Spleen (tissue), 11 donors: Measurements from ENCODE around the gene PWP2. TPM values are rescaled to one million over a fixed set of nuclear protein-coding genes. Genes with fewer than 3 reads are reported as not detected.

Source experiments
- DNase-seq: peaks from one replicate; pipeline ENCODE4 v3.0.0-alpha.2; 2020
- H3K27ac ChIP-seq, 8 donors: fragments of 200-600 bp; sonication (generic) in 7 of 8; 1 replicate in 4 of 8; 2 replicates in 4 of 8; pipeline versions ENCODE4 v1.5.0 to v1.8.0; 2016 to 2021; ENCODE audit warnings: inconsistent platforms in 4 of 8, mild to moderate bottlenecking in 4 of 8, moderate library complexity in 1 of 8
- H3K27me3 ChIP-seq, 7 donors: fragments of 200-600 bp; sonication (generic) in 6 of 7; replicated peaks in 1 of 7; 1 replicate in 4 of 7; 2 replicates in 3 of 7; pipeline versions ENCODE4 v1.5.0 to v1.8.0; 2016 to 2021; ENCODE audit warnings: inconsistent platforms in 3 of 7, mild to moderate bottlenecking in 1 of 7
- H3K36me3 ChIP-seq, 6 donors: fragments of 200-600 bp; sonication (generic) in 5 of 6; 1 replicate in 4 of 6; 2 replicates in 2 of 6; pipeline versions ENCODE4 v1.5.0 to v1.8.0; 2016 to 2021; ENCODE audit warnings: inconsistent platforms in 2 of 6
- H3K4me1 ChIP-seq, 6 donors: fragments of 200-600 bp; sonication (generic) in 5 of 6; 1 replicate in 3 of 6; 2 replicates in 3 of 6; pipeline versions ENCODE4 v1.5.0 to v1.8.0; 2016 to 2021; ENCODE audit warnings: inconsistent platforms in 3 of 6
- H3K4me3 ChIP-seq, 8 donors: fragments of 200-600 bp; sonication (generic) in 7 of 8; 1 replicate in 4 of 8; 2 replicates in 4 of 8; pipeline versions ENCODE4 v1.5.0 to v1.8.0; 2016 to 2021; ENCODE audit warnings: inconsistent platforms in 4 of 8, mild to moderate bottlenecking in 4 of 8, moderate library complexity in 2 of 8
- H3K9me3 ChIP-seq, 8 donors: fragments of 200-600 bp; sonication (generic) in 7 of 8; 1 replicate in 4 of 8; 2 replicates in 4 of 8; pipeline versions ENCODE4 v1.5.0 to v1.8.0; 2016 to 2021; ENCODE audit warnings: inconsistent platforms in 4 of 8
- POLR2A ChIP-seq, 3 donors: fragments of 450-650 bp; IDR thresholded peaks; one replicate each; pipeline ENCODE4 v1.5.1; 2017; ENCODE audit warnings: antibody characterized with exemption in 3 of 3, mild to moderate bottlenecking in 1 of 3
- POLR2AphosphoS5 ChIP-seq, 3 donors: sonication (generic); formaldehyde crosslinking; IDR thresholded peaks; one replicate each; pipeline ENCODE4 v1.5.1; 2017; ENCODE audit warnings: antibody characterized with exemption in 3 of 3
- WGBS, 5 donors: extraction: QIAGEN DNeasy Blood & Tissue Kit in 3 of 5; methylation state at CpG; one replicate each; pipeline versions ENCODE4 v1.1.5 to v1.1.7; 2013 to 2018; 5-methylcytosine and 5-hydroxymethylcytosine counted together
- intact Hi-C: fragments of 100-400 bp; cut with DNase I; formaldehyde crosslinking; loops from one replicate; pipeline ENCODE4 v1.15.0; 2023; ENCODE audit warnings: low total_unique reads
- polyA plus RNA-seq, 3 donors: library from polyadenylated mRNA; stranded (reverse); fragments of 200-250 nt; gene quantifications; one replicate each; pipeline ENCODE4 v1.2.1, GENCODE V29; 2013
- total RNA-seq, 7 donors: library from RNA; depleted of rRNA in 3 of 7; stranded (reverse); fragments of >200 nt in 3 of 7; fragmentation: NEBNext Ultra II Directional in 4 of 7; extraction: Animal tissue kit (Norgen Biotek cat#: 25700) in 4 of 7; gene quantifications; one replicate each; pipeline versions ENCODE4 v1.1.0 to v1.2.1, GENCODE V29; 2016 to 2021
- TF ChIP-seq, protein P1 (sequence below), 11 experiments: fragments of 200-600 bp in 7 of 11; fragments of 450-650 bp in 4 of 11; sonication (generic) in 4 of 11; IDR thresholded peaks in 8 of 11; conservative IDR thresholded peaks in 3 of 11; 1 replicate in 7 of 11; 2 replicates in 4 of 11; pipeline versions ENCODE4 v1.4.0 to v1.8.0; 2016 to 2021; ENCODE audit warnings: antibody characterized with exemption in 11 of 11, inconsistent platforms in 4 of 11, mild to moderate bottlenecking in 1 of 11
- donor health status: healthy with polysubstance abuse.
- donor health status: DM: no; HTN: no; CAD: no; lungs with moderate emphysema.
- donor health status: DM: no; HTN: no; CAD: no.
- donor health status: Bipolar disorder and iron deficiency.
- donor health status: healthy.
- donor health status: DM: no; HTN: no; CAD: no.
- donor health status: DM: yes; HTN: yes; CAD: no.

PWP2 gene
- total and polyA plus RNA-seq, 10 donors = 4.8 to 17.4 (median 10.8) TPM

DNA sequence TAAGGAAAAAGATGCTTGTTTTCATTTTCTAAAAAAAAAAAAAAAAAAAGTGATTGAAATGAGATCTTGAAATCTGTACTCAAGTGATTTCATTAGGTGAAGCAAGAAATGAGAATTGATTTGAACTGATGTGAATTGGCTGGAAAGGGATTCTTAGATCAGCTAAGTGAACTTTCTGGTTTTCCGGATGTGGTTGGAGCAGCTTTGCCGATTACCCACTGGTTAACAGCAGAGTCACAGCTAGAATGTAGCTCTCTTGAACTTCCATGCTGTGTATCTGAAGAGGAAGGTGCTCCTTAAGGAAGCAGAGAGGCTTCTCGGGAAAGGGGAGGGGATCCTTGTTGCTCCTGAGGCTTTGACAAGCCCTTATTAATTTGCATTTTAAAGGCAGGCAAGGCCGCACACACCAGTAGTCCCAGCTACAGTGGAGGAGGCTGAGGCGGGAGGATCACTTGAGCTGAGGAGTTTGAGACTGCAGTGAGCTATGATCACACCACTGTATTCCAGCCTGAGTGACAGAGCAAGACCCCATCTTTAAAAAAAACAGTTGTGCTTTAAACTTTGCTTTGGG, 28.7 kb upstream of the PWP2 start:
- peak overlapping the region in 3 of 8 donors; percentile 15 to 56 (median 44) for H3K27ac ChIP-seq
- DNase-seq = no peak
- H3K36me3 ChIP-seq = peaks cover 6 to 100% (median 91%) of the 10 kb centered on the region in 6 donors
- no peaks in the 10 kb centered on the region for H3K9me3 ChIP-seq
- WGBS, 5 donors = 90 to 94% (median 91%) methylated on average over 5 of the region's 5 CpGs
- TF ChIP-seq, protein P1, sequence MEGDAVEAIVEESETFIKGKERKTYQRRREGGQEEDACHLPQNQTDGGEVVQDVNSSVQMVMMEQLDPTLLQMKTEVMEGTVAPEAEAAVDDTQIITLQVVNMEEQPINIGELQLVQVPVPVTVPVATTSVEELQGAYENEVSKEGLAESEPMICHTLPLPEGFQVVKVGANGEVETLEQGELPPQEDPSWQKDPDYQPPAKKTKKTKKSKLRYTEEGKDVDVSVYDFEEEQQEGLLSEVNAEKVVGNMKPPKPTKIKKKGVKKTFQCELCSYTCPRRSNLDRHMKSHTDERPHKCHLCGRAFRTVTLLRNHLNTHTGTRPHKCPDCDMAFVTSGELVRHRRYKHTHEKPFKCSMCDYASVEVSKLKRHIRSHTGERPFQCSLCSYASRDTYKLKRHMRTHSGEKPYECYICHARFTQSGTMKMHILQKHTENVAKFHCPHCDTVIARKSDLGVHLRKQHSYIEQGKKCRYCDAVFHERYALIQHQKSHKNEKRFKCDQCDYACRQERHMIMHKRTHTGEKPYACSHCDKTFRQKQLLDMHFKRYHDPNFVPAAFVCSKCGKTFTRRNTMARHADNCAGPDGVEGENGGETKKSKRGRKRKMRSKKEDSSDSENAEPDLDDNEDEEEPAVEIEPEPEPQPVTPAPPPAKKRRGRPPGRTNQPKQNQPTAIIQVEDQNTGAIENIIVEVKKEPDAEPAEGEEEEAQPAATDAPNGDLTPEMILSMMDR (IDR thresholded peaks at IDR 0.05 in 8 of 11, conservative IDR thresholded peaks at IDR 0.05 in 3 of 11) = no peak
- TF ChIP-seq POLR2AphosphoS5 (IDR thresholded peaks at IDR 0.05) = no peak
- no peak for TF ChIP-seq POLR2A (IDR thresholded peaks at IDR 0.05)
- H3K4me1 ChIP-seq = peaks cover 2 to 57% (median 16%) of the 10 kb centered on the region in 6 donors
- no peak overlapping the region for H3K4me3 ChIP-seq
- intact Hi-C loops = no loop called here
- no peaks in the 10 kb centered on the region for H3K27me3 ChIP-seq

DNA sequence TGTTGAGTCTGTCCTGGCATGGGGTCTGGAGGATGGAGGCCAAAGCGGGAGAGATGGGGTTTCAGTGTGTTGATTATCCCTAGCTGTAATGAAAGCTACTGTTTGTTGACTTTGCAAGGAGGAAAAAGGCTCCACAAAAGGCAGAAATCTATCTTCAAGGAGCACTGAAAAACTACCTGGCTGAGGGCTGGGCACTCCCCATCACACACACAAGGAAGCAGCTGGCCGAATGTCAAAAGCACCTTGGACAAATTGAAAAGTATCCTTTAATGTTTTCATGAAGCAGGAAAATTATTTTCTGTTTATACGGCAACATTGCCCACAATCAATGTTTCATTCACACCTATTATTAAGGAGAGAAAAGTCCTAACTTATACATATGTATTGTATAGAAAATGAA, 27.8 kb upstream of the PWP2 start:
- Histone ChIP-seq H3K27ac (peak overlapping the region in 4 of 8 donors; percentile 4 to 56 (median 30)), H3K36me3 (peaks cover 6 to 100% (median 83%) of the 10 kb centered on the region in 6 donors), H3K9me3 (no peaks in the 10 kb centered on the region), H3K4me3 (no peak overlapping the region), H3K27me3 (no peaks in the 10 kb centered on the region), H3K4me1 (peaks cover 8 to 66% (median 24%) of the 10 kb centered on the region in 6 donors)
- TF ChIP-seq, protein P1 (IDR thresholded peaks at IDR 0.05 in 8 of 11, conservative IDR thresholded peaks at IDR 0.05 in 3 of 11) = no peak
- no peak for TF ChIP-seq POLR2AphosphoS5 (IDR thresholded peaks at IDR 0.05)
- TF ChIP-seq POLR2A (IDR thresholded peaks at IDR 0.05) = no peak
- intact Hi-C loops = no loop called here
- WGBS, 5 donors = 91 to 100% (median 98%) methylated on average over 3 of the region's 3 CpGs
- DNase-seq = no peak

DNA sequence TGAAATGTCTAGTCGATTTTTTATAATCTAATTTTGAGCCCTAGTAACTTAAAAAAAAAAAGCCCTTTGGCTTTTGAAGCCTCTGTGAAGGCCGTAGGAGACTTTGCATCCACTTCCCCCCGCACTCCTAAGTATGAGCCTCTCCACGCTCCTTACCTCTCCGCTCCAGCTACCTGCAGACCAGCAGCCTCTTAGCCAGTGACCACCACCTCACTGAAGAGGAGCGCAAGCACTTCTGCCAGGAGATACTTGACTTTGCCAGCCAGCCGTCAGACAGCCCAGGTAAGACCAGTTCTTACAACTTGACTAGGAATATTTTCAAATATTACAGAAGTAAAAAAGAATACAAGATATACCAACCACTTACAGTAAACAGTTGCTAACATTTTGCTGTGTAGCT, 27.4 kb upstream of the PWP2 start:
- 93 to 96% (median 93%) methylated on average over 7 of the region's 7 CpGs for WGBS, 5 donors
- H3K4me1 ChIP-seq = peaks cover 8 to 66% (median 28%) of the 10 kb centered on the region in 6 donors
- intact Hi-C loops = no loop called here
- no peaks in the 10 kb centered on the region for H3K9me3 ChIP-seq
- no peaks in the 10 kb centered on the region for H3K27me3 ChIP-seq
- H3K36me3 ChIP-seq = peaks cover 6 to 100% (median 83%) of the 10 kb centered on the region in 6 donors
- DNase-seq = no peak
- no peak overlapping the region for H3K4me3 ChIP-seq
- TF ChIP-seq POLR2A (IDR thresholded peaks at IDR 0.05) (no peak), POLR2AphosphoS5 (IDR thresholded peaks at IDR 0.05) (no peak)
- TF ChIP-seq, protein P1 (IDR thresholded peaks at IDR 0.05 in 8 of 11, conservative IDR thresholded peaks at IDR 0.05 in 3 of 11) = no peak
- peak overlapping the region in 2 of 8 donors; percentile 3 to 4 for H3K27ac ChIP-seq

DNA sequence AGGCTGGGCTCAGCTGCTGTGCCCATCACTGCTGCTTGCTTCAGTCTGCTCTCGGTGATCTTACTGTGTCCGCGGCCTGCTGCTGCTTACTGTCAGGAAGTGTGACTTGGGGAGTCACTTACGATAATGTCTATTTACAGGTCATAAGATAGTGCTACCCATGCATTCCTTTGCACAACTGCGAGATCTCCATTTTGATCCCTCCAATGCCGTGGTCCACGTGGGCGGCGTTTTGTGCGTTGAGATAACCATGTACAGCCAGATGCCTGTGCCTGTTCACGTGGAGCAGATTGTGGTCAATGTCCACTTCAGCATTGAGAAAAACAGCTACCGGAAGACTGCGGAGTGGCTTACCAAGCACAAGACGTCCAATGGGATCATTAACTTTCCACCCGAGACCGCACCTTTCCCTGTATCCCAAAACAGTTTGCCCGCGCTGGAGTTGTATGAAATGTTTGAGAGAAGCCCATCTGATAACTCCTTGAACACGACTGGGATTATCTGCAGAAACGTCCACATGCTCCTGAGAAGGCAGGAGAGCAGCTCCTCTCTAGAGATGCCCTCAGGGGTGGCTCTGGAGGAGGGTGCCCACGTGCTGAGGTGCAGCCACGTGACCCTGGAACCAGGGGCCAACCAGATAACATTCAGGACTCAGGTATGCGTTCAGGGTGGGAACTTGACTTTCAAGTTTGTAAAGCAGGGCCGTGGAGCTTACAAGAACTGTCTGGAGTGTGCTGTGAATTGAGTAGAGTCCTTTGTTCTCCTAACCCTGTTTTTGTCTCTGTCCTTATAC, 24.4 kb upstream of the PWP2 start:
- H3K4me1 ChIP-seq = peaks cover 17 to 95% (median 58%) of the 10 kb centered on the region in 6 donors
- WGBS, 5 donors = 81 to 86% (median 85%) methylated on average over 24 of the region's 24 CpGs
- intact Hi-C loops = no loop called here

More for the DNA sequence above, 24.4 kb upstream of the PWP2 start:
- no peaks in the 10 kb centered on the region for H3K9me3 ChIP-seq
- no peak for DNase-seq
- peaks cover 0 to 100% (median 74%) of the 10 kb centered on the region in 6 donors for H3K36me3 ChIP-seq
- H3K27ac ChIP-seq = peak overlapping the region; percentile 75 to 90 (median 86)
- H3K4me3 ChIP-seq = no peak overlapping the region
- no peaks in the 10 kb centered on the region for H3K27me3 ChIP-seq
- TF ChIP-seq POLR2AphosphoS5 (IDR thresholded peaks at IDR 0.05) (no peak), POLR2A (IDR thresholded peaks at IDR 0.05) (no peak)
- TF ChIP-seq, protein P1 (IDR thresholded peaks at IDR 0.05 in 8 of 11, conservative IDR thresholded peaks at IDR 0.05 in 3 of 11) = no peak
